HG03060 (cell line): ENCODE results near the gene C20orf141.

Source experiments
- ATAC-seq: cut with Tn5 transposase; IDR thresholded peaks from one replicate; pipeline ENCODE4 v1.9.1; 2021; ENCODE audit warnings: low read depth, moderate number of reproducible peaks; ENCODE audit not compliant: unreplicated experiment

C20orf141 gene

DNA sequence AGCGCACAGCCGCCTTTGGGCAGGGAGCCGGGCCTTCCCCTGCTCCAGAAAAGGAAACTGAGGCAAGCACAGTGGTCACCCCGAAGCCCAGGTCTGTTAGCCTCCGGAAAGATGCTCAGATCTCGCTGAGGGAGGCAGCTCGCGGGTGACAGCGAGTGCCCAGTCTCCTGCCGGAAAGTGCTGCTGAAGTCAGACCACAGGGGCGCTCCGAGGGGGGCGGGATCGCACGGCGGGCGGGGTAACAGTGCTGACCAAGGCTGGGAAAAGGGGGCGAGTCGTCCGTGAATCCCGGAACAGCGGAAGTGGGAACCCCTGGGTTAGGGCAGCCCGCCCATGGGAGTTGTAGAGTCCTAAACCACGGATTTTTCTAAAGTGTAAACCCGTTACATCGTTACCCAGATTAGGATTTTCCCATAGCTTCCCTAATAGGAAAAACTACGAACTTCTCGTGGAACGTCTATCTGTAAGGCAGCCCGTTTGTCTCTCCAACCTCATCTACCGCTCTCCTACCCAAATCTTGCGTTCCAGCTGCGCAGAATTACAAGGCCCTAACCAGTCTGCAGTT is 26.3 kb downstream of the C20orf141 start:
- ATAC-seq, result no peak

- no peak for ATAC-seq
These were observed 30.8 kb downstream of the C20orf141 start for GRCh38 chr20:2845607-2846006.

DNA sequence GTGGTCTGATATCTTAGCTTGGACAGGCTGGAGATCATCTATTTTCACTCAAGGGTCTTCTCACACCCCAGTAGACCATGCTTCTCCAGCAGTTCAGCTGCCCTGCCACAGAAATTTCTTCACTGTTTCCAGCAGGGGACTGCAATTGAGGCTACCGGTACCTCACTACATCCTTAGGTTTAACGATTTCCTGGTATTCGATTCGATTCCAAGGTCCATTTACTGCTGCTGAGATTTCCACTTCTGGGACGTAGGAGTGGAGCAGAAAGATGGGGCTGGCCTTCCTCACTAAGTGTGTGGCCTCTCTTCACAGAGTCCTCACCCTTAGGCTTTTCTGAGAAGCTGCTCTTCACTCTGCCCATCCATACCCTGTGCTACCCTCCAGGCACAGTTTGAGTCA is 31.9 kb downstream of the C20orf141 start:
- no peak for ATAC-seq

GRCh38 chr20:2847802-2848201 is 33.0 kb downstream of the C20orf141 start:
- no peak for ATAC-seq

GRCh38 chr20:2849529-2849928 is 34.7 kb downstream of the C20orf141 start:
- ATAC-seq, result no peak

GRCh38 chr20:2851086-2851485 is 36.3 kb downstream of the C20orf141 start:
- no peak for ATAC-seq

GRCh38 chr20:2858591-2858990 is 43.8 kb downstream of the C20orf141 start:
- no peak for ATAC-seq

- no peak for ATAC-seq
These were observed 44.7 kb downstream of the C20orf141 start for GRCh38 chr20:2859330-2860121.

GRCh38 chr20:2864626-2865025 is 49.8 kb downstream of the C20orf141 start:
- ATAC-seq, result no peak

DNA sequence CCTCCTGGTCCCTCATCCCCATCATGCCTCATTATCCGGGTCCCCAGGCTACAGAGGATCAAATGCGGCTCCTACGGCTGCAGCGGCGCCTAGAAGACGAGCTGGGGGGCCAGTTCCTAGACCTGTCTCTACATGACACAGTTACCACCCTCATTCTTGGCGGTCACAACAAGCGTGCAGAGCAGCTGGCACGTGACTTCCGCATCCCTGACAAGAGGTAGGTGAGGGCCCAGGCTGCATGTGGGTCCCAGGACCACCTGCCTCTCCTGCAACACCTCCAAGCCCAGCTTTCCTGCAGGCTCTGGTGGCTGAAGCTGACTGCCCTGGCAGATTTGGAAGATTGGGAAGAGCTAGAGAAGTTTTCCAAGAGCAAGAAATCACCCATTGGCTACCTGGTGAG is 50.3 kb downstream of the C20orf141 start:
- ATAC-seq, result no peak
